CD4-positive, alpha-beta T cell treated with Interleukin-10 for 1 hour (primary cell): ENCODE measurements around the gene BTBD2.
A peak's percentile ranks its signal among the peaks of the same experiment; 100 is the strongest.
"Not testable (repeated sequence)": the region's sequence is repeated elsewhere in the genome, so short reads cannot be mapped to it uniquely, and the experiment has no call there.

Source experiments
- DNase-seq: peaks from one replicate; pipeline ENCODE4 v3.0.0-alpha.2; 2020

Gene BTBD2

DNA sequence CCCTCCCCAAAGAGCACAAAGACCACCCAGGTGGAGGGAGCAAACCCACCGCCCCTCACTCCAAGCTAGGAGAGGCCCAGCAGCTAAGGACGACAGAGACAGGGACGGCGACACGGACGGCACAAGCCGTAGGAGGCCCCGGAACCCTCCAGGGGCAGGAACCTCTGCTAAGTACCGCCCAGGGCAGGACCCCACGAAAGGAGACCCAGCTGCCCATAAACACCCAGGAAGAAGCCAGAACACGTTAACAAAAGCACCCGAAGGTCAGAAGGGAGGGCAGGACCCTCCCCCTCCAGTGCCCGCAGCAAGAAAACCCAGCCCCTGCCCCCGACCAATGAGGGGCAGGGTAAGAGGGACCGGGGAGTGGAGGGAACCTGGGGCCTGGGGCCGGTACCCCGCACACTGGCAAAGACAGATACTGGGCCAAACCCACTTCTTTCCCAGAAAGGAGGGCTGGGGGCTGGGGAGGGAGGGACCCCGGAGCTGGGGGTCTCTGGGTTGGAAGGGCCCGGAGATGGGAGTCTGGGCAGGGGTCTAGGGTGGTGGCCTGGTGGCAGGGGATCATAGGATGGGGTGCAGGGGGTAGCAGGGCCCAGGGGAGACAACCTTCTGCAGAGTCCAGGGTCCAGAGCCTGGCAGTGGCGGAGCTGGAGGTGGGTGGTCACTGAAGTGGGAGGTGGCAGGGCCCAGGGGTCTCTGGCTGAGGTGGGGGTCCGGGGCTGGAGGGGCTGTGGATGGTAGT lies 2.4 kb downstream of the BTBD2 start:
- no peak for DNase-seq

DNA sequence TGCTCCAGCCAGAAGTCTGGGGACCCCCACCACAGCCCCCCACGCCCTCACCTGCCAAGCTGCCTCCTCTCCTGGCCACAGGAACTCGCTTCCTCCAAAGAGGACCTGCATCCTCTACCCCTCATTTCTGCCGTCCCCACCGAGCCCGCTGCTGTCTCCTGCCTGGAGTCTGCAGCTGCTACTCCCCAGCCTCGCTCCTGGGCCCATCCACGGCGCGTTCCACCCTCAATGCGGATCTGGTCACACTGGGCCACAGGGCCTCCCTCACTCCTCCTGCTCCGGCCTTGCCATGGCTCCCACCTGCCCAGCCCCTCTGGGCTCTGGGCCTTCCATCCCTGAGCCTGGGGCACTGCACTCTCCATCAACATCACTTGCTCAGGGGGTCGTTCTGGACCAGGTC lies 4.3 kb downstream of the BTBD2 start:
- DNase-seq = no peak

DNA sequence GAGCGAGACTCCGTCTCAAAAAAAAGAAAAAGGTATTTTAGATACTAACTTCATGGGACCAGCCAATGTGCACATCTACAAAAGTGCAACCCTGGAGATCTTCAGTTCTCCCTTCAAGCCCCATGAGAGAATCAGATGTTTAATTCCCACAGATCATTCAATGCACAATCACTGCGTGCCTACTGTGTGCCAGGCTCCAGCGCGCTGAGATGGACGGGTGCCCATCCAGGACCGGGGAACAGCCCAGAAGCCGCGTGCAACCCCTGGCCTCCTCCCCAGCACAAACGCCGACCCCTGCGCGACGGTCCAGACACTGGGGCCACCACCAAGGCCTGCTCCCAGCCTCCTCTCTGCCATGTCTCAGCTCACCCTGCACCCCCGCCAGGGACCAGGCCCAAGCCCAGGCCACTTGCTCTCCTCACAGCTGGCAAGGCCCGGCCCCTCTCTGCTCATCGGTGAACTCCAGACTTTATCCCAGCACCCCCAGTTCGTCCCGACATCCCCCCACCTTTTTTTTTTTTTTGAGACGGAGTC lies 5.3 kb downstream of the BTBD2 start:
- no peak for DNase-seq

DNA sequence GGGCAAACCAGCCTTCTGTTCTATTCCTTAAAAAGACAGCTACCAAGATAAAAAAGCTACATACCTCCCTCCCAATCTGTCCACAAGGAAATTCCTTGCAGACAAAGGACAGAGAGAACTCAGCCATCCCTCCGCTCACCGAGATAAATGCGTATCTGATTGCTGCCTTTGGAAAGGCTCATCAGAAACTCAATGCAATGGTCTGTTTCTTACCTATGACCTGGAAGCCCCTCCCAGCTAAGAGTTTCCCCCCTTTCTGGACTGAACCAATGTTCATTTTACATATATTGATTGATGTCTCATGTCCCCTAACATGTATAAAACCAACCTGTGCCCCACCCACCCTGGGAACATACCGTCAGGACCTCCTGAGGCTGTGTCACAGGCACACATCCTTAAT lies 11.6 kb downstream of the BTBD2 start:
- no peak for DNase-seq

DNA sequence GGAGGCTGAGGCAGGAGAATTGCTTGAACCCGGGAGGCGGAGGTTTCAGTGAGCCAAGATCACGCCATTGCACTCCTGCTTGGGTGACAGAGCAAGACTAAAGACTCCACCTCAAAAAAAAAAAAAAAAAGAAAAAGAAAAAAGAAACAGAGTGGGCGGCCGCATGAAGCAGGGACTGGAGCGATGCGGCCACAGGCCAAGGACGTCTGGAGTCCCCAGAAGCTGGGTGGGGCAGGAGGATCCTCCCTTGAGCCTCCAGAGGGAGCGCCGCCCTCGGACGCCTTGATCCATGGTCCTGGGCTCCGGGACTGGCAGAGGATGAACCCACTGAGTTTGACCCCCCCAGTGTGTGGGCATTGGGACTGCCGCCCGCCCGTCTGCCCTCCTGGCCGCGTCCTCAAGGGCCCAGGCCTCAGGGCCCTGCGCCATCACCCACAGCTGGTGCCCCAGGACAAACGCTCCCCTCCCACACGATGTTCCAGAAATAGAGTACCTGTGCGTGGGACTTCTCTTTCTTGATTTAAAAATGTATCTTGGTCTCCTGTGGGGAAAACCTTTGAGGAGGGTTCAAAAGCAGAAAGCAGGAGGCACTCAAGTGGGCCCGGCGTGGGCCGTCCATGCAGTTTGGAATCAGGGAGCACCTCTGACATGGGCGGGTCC lies 15.5 kb downstream of the BTBD2 start:
- DNase-seq = no peak

DNA sequence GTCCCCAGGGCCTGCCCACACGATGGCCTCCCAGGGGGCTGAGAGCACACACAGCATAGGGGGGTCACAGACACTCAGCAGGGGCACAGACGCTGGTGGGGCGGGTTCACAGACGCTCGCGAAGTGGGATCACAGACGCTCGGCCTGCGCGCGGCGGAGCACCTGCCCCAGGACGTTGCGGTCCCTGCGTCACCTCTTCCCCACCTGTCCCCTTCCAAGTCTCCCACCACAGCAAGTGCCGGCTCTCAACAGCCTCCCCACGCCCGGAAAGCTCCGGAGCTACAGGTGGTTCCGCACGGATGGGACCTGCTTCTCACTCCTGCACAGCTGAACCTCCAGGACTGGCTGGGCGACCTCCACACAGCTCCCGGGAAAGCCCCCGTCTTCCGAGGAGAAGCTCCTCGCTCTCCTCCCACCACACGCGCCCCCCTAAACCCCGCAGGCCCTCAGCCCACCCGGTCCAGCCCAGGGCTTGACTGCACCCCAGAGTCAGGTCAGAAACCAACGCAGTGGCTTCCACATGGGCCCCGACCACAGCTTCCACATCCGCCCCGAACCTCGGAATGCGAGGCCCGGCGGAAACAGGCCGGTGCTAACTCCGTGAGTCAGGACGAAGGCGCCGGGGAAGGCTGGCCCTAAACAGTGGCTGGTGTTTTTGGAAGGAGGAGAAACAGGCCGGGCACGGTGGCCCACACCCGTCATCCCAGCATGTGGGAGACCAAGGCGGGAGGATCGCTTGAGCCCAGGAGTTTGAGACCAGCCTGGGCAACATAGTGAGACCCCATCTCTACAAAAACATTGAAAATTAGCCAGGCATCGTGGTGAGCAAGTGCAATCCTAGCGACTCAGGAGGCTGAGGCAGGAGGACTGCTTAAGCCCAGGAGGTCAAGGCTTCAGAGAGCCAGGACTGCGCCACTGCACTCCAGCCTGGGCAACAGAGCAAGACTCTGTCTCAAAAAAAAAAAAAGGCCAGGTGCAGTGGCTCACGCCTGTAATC lies 16.5 kb downstream of the BTBD2 start:
- no peak for DNase-seq

DNA sequence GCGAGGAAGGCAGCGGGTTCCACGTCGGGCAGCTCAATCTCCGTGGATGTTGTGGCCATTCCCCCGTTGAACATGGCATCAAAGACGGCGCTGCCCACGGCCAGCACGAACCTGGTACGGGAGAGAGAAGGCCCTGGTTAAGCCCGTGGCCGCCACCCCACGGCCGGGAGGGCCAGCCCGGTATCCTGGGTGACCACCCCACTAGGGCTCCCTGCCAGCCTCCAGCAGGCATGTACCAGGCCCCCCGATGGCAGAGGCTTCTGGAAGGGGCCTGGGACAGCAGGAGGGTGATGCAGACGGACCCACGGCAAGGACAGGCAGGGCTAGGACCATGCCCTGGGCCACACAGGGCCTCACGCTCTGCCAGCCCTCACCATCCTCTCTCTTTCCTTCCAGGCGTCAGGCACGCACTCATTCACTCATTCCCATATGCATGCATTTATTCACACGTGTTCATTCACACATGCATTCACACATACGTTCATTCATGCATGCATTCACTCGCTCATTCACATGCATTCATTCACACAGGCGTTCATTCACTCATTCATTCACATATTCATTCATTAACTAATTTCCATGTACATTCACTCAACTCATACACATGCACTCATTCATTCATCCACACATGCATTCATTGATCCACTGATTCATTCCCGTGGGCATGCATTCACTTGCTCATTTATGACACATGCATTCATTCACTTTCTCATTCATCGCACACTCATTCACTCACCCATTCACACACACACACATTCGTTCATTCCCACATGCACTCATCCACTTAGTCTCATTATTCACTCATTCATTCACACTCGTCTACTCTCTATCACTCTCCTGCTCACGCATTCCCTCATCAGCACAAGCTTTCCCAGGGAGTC lies 17.9 kb downstream of the BTBD2 start:
- no peak for DNase-seq

DNA sequence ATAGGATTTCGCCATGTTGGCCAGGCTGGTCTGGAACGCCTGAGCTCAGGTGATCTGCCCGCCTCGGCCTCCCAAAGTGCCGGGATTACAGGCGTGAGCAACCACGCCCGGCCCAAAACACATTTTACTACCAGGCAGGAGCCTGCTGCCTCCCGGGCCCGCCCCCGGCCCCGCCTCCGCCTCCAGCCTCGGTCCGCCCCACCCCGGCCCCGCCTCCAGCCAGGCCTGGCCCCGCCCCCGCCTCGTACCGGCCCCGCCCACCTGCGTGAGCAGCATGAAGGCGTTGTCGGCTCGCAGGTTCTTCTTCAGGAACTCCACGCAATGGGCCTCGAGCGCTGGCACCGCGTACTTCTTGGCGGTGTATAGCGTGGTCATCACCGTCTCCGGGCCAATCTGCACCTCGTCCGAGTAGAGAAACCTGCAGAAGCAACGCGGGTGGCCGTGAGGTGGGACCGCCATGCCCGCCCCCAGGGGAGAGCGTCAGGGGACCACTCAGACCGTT lies 22.7 kb downstream of the BTBD2 start:
- peak; percentile 27 for DNase-seq

DNA sequence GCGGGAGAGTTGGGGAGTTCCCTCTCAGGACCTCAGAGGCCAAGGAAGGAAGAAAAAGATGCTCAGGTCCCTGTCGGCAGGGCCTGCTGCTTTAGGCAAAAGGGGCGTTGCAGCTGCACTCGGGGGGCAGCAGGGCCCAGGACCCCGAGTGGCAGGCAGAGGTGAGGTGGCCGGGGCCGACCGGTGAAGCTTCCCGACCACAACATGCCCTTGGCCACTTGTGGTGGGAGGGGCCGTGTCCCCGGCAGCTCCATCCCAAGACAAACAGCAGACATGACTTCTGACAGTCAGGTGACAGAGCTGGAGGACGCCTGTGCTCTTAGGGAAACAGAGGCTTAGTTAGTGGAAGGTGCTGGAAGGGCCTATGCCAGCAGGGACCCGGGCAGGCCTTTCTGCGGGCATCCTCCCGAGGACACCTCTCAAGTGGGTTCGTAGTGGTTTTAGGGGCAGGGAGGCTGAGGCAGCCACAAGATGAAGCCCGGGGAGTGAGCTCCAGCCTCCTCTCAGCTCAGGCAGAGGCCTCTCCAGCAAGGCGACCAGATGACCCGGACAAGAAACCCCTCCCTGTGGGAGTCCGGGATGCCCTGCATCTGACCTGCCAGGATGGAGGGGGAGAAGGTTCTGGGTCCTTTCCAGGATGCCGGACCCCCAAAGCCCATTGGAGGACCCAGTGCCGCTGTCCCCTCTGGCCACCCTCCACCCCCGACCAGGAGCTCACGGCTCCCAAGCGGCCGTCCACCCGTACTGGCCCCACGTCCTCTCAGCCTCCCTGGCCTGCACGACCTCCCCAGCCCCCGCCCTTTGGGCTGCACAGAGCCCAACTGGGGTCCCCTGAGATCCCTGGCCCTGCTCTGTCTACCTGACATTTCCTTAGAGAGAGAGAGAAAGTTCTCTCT lies 24.2 kb downstream of the BTBD2 start:
- DNase-seq = no peak

DNA sequence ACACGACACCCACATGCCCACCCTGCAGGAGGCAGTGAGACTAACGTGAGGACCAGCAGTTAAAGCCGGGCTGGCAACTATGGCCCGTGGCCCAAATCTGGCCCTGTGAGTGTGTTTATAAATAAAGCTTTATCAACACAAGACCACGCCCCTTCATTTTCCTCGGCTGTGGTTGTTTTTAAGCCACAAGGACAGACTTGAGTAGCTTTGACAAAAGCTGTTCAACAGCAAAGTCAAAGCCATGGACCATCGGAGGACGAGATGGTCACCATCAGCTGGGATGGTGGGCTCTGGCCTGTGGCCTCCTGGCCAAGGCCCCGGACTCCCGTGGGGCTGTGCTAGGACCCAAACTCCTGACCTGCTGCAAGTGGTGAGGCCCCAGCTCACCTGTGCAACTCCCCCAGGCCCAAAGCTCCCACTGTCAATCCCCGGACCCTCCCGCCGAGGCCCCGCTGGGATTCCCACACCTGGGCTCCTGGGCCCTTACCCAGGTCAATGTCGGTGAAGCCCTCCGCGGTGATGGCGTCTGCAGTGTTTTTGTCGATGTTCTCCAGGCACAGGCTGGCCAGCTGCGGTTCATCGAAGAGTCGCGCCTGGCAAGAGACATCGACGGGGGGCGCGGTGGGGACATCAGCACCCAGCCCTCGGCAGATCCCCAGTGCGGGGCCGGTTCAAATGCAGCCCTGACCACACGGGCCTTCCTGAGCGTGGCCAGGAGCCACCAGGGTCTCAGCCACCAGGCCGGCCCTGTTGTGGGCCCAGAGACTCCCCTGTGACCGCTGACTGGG lies 25.1 kb downstream of the BTBD2 start:
- DNase-seq = no peak

DNA sequence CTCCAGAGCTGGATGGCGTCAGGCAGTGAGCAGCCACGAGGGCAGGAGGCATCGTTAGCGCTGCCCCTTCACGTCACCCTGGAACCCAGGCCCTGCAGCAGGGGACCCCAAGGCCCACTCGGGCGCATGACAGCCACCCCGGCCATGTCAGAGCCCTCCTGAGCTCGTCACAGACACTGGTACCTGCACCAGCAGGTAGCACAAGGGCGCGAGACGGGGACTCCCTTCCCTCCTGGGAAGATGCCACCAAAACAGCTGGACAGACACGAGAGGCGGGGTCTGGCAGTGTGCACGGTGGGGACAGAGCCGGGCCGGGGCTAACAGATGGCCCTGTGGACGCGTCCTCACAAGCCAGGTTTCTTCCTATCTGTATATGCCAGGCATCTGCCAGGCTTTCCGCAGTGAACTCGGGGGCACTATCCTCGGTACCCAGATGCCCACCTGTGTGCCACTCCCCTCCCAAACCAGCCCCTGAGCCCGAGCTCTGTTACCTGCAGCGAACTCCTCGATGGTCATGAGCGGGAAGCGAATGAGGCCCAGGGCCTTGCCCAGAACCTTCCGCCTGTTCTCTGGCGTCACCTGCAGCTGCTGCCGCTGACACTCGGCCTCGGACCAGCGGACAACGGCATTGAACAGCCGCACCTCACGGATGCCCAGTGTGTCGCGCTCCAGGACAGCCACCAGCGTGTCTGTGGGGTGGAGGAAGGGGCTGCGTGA lies 25.8 kb downstream of the BTBD2 start:
- DNase-seq = no peak

DNA sequence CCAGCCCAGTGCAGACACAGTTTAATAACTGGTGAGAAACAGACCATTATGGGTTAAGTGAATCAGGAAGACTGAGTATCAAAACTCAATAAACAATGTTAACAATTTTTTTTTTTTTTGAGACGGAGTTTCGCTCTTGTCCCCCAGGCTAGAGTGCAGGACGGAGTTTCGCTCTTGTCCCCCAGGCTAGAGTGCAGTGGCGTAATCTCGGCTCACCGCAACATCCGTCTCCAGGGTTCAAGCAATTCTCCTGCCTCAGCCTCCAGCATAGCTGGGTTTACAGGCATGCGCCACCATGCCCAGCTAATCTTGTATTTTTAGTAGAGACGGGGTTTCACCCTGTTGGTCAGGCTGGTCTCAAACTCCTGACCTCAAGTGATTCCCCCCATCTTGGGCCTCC lies 27.1 kb downstream of the BTBD2 start:
- DNase-seq = not testable (repeated sequence)

DNA sequence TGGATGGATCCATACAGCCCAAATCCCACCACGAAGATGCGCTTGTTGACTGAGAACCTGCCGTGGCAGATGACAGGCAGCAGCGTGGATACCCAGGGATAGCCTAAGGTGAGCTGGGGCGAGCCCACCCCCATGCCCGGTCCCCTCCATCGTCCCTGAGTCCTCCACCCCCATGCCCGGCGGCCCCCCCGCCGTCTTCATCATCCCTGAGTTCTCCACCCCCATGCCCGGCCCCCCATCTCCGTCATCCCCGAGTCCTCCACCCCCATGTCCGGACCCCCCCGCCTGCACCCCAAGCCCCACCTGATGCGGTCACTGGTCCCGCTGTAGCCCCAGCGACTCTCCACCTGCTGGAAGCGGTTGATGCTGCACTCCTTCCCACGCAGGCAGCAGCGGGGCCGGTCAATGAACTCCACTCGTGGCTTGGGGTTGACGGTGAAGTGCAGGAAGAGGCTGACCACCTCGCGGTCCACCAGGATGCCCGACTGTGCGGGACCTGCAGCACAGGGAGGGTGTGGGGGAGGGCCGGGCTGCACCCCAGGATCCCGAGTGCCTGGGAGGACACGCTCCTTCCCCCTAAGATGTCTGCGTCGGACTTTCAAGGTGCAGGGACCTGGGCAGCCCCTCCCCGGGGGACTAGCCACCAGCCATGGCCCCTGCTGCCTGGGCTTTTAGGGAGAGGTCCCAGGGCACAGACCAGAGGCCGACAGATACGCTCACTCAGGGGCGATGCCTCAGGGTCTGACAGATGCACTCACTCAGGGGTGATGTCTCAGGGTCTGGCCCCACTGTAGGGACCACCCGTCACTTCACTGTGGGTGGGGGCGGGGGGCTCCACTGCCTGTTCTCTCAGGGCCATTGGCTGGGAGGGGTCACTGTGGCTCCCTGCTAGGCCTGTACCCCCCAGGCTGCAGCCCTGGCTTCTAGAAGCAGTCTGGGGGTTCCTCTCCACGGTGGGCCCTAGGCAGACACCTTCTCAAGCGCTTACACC lies 28.0 kb downstream of the BTBD2 start:
- DNase-seq = no peak

DNA sequence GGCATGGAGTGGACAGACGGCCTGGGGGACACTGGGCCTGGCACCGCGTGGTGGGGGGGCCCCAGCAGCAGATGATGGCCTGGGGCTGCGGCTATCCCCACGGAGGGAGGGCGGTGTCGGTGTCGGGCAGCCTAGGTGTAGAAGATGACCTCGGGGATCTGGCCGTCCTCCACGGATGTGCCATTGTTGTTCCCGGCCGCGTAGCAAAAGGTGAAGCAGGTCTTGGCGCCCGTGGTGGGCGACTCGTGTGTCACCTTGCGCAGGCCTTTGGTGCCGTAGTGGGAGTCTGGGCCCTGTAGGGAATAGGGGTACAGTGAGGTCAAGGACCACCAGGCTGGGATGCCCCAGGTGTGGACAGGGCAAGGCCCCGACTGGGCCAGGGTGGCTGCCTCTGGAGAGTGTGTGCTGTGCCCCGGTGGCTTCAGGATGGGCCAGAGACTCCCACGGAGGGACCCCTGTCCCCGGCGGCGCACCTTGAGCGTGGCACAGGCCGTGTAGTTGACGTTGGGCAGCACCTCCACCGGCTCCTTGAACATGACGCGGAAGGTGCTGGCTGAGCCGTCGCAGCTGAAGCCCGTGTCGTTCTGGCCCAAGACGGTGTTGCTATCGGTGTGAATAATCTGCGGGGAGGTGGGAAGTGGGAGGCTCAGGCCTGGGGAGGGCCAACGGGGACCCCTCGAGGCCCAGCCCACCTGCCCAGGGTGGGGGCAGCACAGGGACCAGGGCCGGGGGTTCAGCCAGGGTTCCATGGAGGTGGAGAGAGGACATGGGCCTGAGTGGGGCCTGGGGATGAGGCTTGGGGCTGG lies 29.0 kb downstream of the BTBD2 start:
- DNase-seq = no peak

DNA sequence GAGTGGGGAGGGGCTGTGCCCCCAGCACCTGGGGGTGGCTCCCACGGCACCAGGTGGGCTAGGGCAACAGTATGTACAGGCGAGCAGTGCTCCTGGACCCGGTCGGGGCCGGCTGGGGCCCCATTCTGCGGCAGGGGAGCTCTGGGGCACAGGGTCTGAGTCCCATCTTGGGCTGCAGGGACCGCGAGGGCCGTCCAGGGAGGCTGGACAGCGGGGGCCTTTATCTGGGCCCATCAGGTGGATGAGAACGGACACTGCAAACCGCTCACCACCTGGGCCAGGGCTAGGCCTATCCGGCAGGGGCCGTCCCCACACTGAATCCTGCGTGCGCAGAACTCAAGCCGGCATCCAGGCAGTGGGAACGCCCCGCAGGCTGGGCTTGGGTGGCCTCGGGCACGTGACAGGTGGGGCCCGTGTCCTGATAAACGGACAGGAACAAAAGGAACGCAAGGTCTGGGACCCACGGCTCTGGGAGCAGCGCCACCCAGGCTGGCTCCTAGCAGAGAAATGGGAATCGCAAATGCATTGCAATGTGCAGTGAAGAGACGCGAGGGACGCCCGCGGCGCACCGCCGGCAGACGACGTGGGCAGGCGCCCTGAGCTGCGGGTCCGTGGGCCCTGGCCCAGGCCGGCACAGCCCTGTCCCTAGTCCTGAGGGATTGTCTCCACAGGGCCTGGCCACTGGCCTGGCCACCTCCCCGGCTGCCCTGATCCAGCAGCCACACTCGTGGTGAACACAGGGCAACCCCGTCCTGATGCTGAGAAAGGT lies 29.7 kb downstream of the BTBD2 start:
- no peak for DNase-seq

DNA sequence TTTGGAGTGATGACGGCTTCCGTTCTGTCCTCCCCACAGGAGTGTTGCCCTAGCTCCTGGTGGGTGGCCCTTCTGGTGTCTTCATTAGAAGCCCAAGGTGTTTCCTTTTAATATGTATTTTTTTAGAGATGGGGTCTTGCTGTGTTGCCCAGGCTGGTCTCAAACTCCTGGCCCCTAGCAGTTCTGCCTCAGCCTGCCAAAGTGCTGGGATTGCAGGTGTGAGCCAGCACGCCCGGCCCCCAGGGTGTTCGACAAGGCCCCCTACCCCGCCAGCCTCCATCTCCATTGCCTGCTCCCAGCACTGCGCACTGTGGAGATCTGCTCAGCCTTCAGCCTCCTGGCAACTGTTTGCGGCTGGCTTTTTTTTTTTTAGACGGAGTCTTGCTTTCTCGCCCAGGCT lies 31.2 kb downstream of the BTBD2 start:
- no peak for DNase-seq
